H9 (cell line): ENCODE data around the gene NET1. TPM values are rescaled to one million over a fixed set of nuclear protein-coding genes. Genes with fewer than 3 reads are reported as not detected.
"Not testable (repeated sequence)": the region's sequence is repeated elsewhere in the genome, so short reads cannot be mapped to it uniquely, and the experiment has no call there.

Experiments used
- DNase-seq: peaks from one replicate; pipeline ENCODE4 v3.0.0-alpha.2; 2017
- H2AFZ ChIP-seq: one replicate; pipeline ENCODE4 v1.6.1; 2013; ENCODE audit warnings: mild to moderate bottlenecking, low read length, control low read depth, moderate library complexity
- H2AK5ac ChIP-seq: 2 replicates; pipeline ENCODE4 v1.6.1; 2013; ENCODE audit warnings: low read length, control low read depth, mixed read lengths; ENCODE audit not compliant: insufficient read length
- H2BK120ac ChIP-seq: one replicate; pipeline ENCODE4 v1.6.1; 2013; ENCODE audit warnings: low read depth, mild to moderate bottlenecking, low read length, control low read depth, inconsistent platforms; ENCODE audit not compliant: poor library complexity, severe bottlenecking
- H2BK12ac ChIP-seq: 2 replicates; pipeline ENCODE4 v1.6.1; 2013; ENCODE audit warnings: low read length, control low read depth, mixed read lengths, low read depth; ENCODE audit not compliant: insufficient read length
- H2BK15ac ChIP-seq: 2 replicates; pipeline ENCODE4 v1.6.1; 2013; ENCODE audit warnings: low read depth, low read length, control low read depth
- H2BK20ac ChIP-seq: one replicate; pipeline ENCODE4 v1.6.1; 2013; ENCODE audit warnings: low read depth, mild to moderate bottlenecking, low read length, control low read depth, inconsistent platforms; ENCODE audit not compliant: poor library complexity, severe bottlenecking
- H2BK5ac ChIP-seq: 2 replicates; pipeline ENCODE4 v1.6.1; 2013; ENCODE audit warnings: low read length, control low read depth, mixed read lengths; ENCODE audit not compliant: insufficient read length
- H3K14ac ChIP-seq: 2 replicates; pipeline ENCODE4 v1.6.1; 2013; ENCODE audit warnings: low read length, control low read depth; ENCODE audit not compliant: insufficient read depth
- H3K18ac ChIP-seq: 2 replicates; pipeline ENCODE4 v1.6.1; 2013; ENCODE audit warnings: low read depth, mild to moderate bottlenecking, mixed read lengths, low read length, control low read depth; ENCODE audit not compliant: insufficient read length
- H3K23ac ChIP-seq: 2 replicates; pipeline ENCODE4 v1.6.1; 2013; ENCODE audit warnings: low read length, control low read depth, mixed read lengths, low read depth; ENCODE audit not compliant: insufficient read length
- H3K23me2 ChIP-seq: 2 replicates; pipeline ENCODE4 v1.6.1; 2013; ENCODE audit warnings: low read depth, mild to moderate bottlenecking, mixed read lengths, low read length, control low read depth; ENCODE audit not compliant: insufficient read length, poor library complexity, severe bottlenecking
- H3K27ac ChIP-seq: 2 replicates; pipeline ENCODE4 v1.5.1; 2013; ENCODE audit warnings: low read length, control low read depth, mixed read lengths, low read depth; ENCODE audit not compliant: insufficient read length
- H3K27me3 ChIP-seq: 2 replicates; pipeline ENCODE4 v1.6.1; 2013; ENCODE audit warnings: low read length, control low read depth, inconsistent platforms; ENCODE audit not compliant: insufficient read depth
- H3K4ac ChIP-seq: 2 replicates; pipeline ENCODE4 v1.6.1; 2013; ENCODE audit warnings: low read depth, mild to moderate bottlenecking, control low read depth, inconsistent platforms, low read length, moderate library complexity
- H3K4me1 ChIP-seq: 2 replicates; pipeline ENCODE4 v1.6.1; 2013; ENCODE audit warnings: low read length, control low read depth, inconsistent platforms; ENCODE audit not compliant: insufficient read depth
- H3K4me2 ChIP-seq: 2 replicates; pipeline ENCODE4 v1.6.1; 2013; ENCODE audit warnings: low read length, control low read depth, mixed read lengths; ENCODE audit not compliant: insufficient read length, insufficient read depth
- H3K56ac ChIP-seq: 2 replicates; pipeline ENCODE4 v1.6.1; 2013; ENCODE audit warnings: low read depth, mild to moderate bottlenecking, mixed read lengths, low read length, control low read depth; ENCODE audit not compliant: insufficient read length
- H3K79me1 ChIP-seq: 2 replicates; pipeline ENCODE4 v1.6.1; 2013; ENCODE audit warnings: low read depth, mild to moderate bottlenecking, moderate library complexity, low read length, control low read depth, inconsistent platforms; ENCODE audit not compliant: insufficient read depth, poor library complexity, severe bottlenecking
- H3K79me2 ChIP-seq: 2 replicates; pipeline ENCODE4 v1.6.1; 2013; ENCODE audit warnings: low read length, control low read depth, inconsistent platforms; ENCODE audit not compliant: insufficient read depth
- H3K9ac ChIP-seq: 2 replicates; pipeline ENCODE4 v1.6.1; 2013; ENCODE audit warnings: low read length, control low read depth, mixed read lengths; ENCODE audit not compliant: insufficient read length; ENCODE audit errors: extremely low read depth
- H3K9me3 ChIP-seq: one replicate; pipeline ENCODE4 v1.6.1; 2013; ENCODE audit warnings: low read depth, low read length, inconsistent platforms; ENCODE audit not compliant: control insufficient read depth
- H3T11ph ChIP-seq: one replicate; pipeline ENCODE4 v1.6.1; 2013; ENCODE audit warnings: mild to moderate bottlenecking, low read length, control low read depth, inconsistent platforms
- H4K20me1 ChIP-seq: one replicate; pipeline ENCODE4 v1.6.1; 2013; ENCODE audit not compliant: control insufficient read depth, insufficient read length, insufficient read depth
- H4K5ac ChIP-seq: 2 replicates; pipeline ENCODE4 v1.6.1; 2013; ENCODE audit warnings: low read depth, mild to moderate bottlenecking, mixed read lengths, low read length, control low read depth; ENCODE audit not compliant: insufficient read length
- H4K8ac ChIP-seq: replicated peaks from 2 replicates; pipeline ENCODE4 v1.6.1; 2013; ENCODE audit warnings: low read length, control low read depth, mixed read lengths, low read depth; ENCODE audit not compliant: insufficient read length
- H4K91ac ChIP-seq: 2 replicates; pipeline ENCODE4 v1.6.1; 2013; ENCODE audit warnings: low read depth, mild to moderate bottlenecking, moderate library complexity, mixed read lengths, low read length, control low read depth; ENCODE audit not compliant: insufficient read length
- H3K27ac Mint-ChIP-seq, 3 experiments: 2 replicates in 2 of 3; 3 replicates in 1 of 3; pipeline ENCODE4 v1.8.0; 2020 to 2021; ENCODE audit warnings: mixed read lengths in 3 of 3, mild to moderate bottlenecking in 1 of 3, moderate library complexity in 1 of 3
- H3K27me3 Mint-ChIP-seq: 2 replicates; pipeline ENCODE4 v1.8.0; 2021; ENCODE audit warnings: low read depth, mild to moderate bottlenecking, moderate library complexity, mixed read lengths
- H3K36me3 Mint-ChIP-seq, 3 experiments: 2 replicates in 2 of 3; 3 replicates in 1 of 3; pipeline ENCODE4 v1.8.0; 2020 to 2021; ENCODE audit warnings: low read depth in 3 of 3, mixed read lengths in 3 of 3; ENCODE audit not compliant: insufficient read depth in 1 of 3
- H3K4me1 Mint-ChIP-seq, 2 experiments: 2 replicates each; pipeline ENCODE4 v1.8.0; 2020; ENCODE audit warnings: mixed read lengths in 2 of 2
- H3K4me3 Mint-ChIP-seq, 2 experiments: 2 replicates in 1 of 2; 3 replicates in 1 of 2; pipeline ENCODE4 v1.8.0; 2020 to 2021; ENCODE audit warnings: mild to moderate bottlenecking in 2 of 2, mixed read lengths in 2 of 2, moderate library complexity in 1 of 2
- H3K9me3 Mint-ChIP-seq, 2 experiments: 2 replicates in 1 of 2; 3 replicates in 1 of 2; pipeline ENCODE4 v1.8.0; 2020; ENCODE audit warnings: mild to moderate bottlenecking in 2 of 2, mixed read lengths in 2 of 2, moderate library complexity in 1 of 2
- WGBS: extraction: QIAGEN DNeasy Blood & Tissue Kit; methylation state at CpG from one replicate; pipeline ENCODE4 v1.1.7; 2013; ENCODE audit warnings: missing lambda C conversion rate, low lambda C conversion rate, mixed read lengths; ENCODE audit not compliant: insufficient read length; ENCODE audit errors: extremely low coverage; 5-methylcytosine and 5-hydroxymethylcytosine counted together
- total RNA-seq: library from RNA; stranded (reverse); gene quantifications from 2 replicates; pipeline ENCODE4 v1.2.1, GENCODE V29; 2021
- TF ChIP-seq, protein P1 (sequence below): fragments of 200-600 bp; sonication (generic); conservative IDR thresholded peaks from 3 replicates; pipeline ENCODE4 v1.8.0; 2021; ENCODE audit warnings: antibody characterized with exemption, mild to moderate bottlenecking

Gene NET1
- total RNA-seq, 1 experiment from 2014 or later, result 50.6 TPM

GRCh38 chr10:5470062-5470751, 57.9 kb downstream of the NET1 start:
- Histone ChIP-seq H3T11ph (no peak overlapping the region), H3K14ac (peak overlapping the region; percentile 5; the same call in 1 of the 2 replicates), H3K27ac (no peak overlapping the region), H2AFZ (no peak overlapping the region), H3K18ac (no peak overlapping the region), H4K91ac (no peak overlapping the region), H2BK120ac (no peak overlapping the region), H3K4ac (no peak overlapping the region), H3K23me2 (no peaks in the 10 kb centered on the region), H3K9me3 (peaks cover 7% of the 10 kb centered on the region), H4K20me1 (no peaks in the 10 kb centered on the region), H2BK20ac (no peak overlapping the region), H2BK12ac (no peak overlapping the region), H3K79me1 (no peaks in the 10 kb centered on the region), H3K4me2 (no peak overlapping the region), H3K9ac (no peak overlapping the region), H3K79me2 (no peaks in the 10 kb centered on the region), H4K5ac (no peak overlapping the region), H3K56ac (no peak overlapping the region), H2BK5ac (no peak overlapping the region), H2BK15ac (no peak overlapping the region; the same call in 1 of the 2 replicates), H3K4me1 (peaks cover 2% of the 10 kb centered on the region; the same call in 1 of the 2 replicates), H2AK5ac (no peak overlapping the region), H3K23ac (no peak overlapping the region), H3K27me3 (no peaks in the 10 kb centered on the region), H4K8ac (no peak overlapping the region)
- H3K9me3 Mint-ChIP-seq, result peaks cover 42 to 52% of the 10 kb centered on the region in 2 experiments
- no peak overlapping the region for H3K27ac Mint-ChIP-seq
- DNase-seq, result no peak
- TF ChIP-seq, protein P1, sequence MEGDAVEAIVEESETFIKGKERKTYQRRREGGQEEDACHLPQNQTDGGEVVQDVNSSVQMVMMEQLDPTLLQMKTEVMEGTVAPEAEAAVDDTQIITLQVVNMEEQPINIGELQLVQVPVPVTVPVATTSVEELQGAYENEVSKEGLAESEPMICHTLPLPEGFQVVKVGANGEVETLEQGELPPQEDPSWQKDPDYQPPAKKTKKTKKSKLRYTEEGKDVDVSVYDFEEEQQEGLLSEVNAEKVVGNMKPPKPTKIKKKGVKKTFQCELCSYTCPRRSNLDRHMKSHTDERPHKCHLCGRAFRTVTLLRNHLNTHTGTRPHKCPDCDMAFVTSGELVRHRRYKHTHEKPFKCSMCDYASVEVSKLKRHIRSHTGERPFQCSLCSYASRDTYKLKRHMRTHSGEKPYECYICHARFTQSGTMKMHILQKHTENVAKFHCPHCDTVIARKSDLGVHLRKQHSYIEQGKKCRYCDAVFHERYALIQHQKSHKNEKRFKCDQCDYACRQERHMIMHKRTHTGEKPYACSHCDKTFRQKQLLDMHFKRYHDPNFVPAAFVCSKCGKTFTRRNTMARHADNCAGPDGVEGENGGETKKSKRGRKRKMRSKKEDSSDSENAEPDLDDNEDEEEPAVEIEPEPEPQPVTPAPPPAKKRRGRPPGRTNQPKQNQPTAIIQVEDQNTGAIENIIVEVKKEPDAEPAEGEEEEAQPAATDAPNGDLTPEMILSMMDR, result no peak
- peaks cover 35 to 52% of the 10 kb centered on the region in 2 experiments for H3K4me1 Mint-ChIP-seq
- no peak overlapping the region for H3K4me3 Mint-ChIP-seq
- H3K27me3 Mint-ChIP-seq, result peaks cover 22% of the 10 kb centered on the region
- peaks cover 20 to 51% (median 29%) of the 10 kb centered on the region in 3 experiments for H3K36me3 Mint-ChIP-seq
- WGBS, result no CpG with 5 or more reads among the region's 15 CpGs

GRCh38 chr10:5474642-5475041, 62.3 kb downstream of the NET1 start:
- not testable (repeated sequence) for H4K91ac ChIP-seq, H3K27ac Mint-ChIP-seq, H3K4me3 Mint-ChIP-seq, H3K27me3 ChIP-seq, H3K4me1 ChIP-seq, H3K9ac ChIP-seq, H2AFZ ChIP-seq, H4K5ac ChIP-seq, H3K9me3 ChIP-seq, H2AK5ac ChIP-seq, H2BK20ac ChIP-seq, H3K4me2 ChIP-seq, H3T11ph ChIP-seq, H3K14ac ChIP-seq, H4K8ac ChIP-seq, DNase-seq, H3K79me1 ChIP-seq, H3K23me2 ChIP-seq, H2BK15ac ChIP-seq, H3K27ac ChIP-seq, H3K56ac ChIP-seq, H2BK120ac ChIP-seq, H2BK5ac ChIP-seq, H2BK12ac ChIP-seq, H3K23ac ChIP-seq, H3K4ac ChIP-seq, H4K20me1 ChIP-seq, H3K18ac ChIP-seq, H3K79me2 ChIP-seq
- WGBS, result no CpG with 5 or more reads among the region's 4 CpGs
- peaks cover 16% of the 10 kb centered on the region for H3K27me3 Mint-ChIP-seq
- H3K36me3 Mint-ChIP-seq, result peaks cover 12 to 29% (median 23%) of the 10 kb centered on the region in 3 experiments
- peaks cover 12 to 20% of the 10 kb centered on the region in 2 experiments for H3K4me1 Mint-ChIP-seq
- peaks cover 29% of the 10 kb centered on the region in 2 experiments for H3K9me3 Mint-ChIP-seq
